ENCODE data around the gene SORCS3. TPM values are rescaled to one million over a fixed set of nuclear protein-coding genes. Genes with fewer than 3 reads are reported as not detected.

SORCS3 gene
- total RNA-seq, 4 donors from 2014 or later = 0.26 to 0.50 (median 0.41) TPM

- no peak for TF ChIP-seq EP300 (IDR thresholded peaks at IDR 0.05)
Observed at GRCh38 chr10:104676874-104677273, 35.8 kb downstream of the SORCS3 start.

GRCh38 chr10:104678658-104679057, 37.6 kb downstream of the SORCS3 start:
- Histone ChIP-seq H3K4me1 (peaks cover 0 to 10% (median 4%) of the 10 kb centered on the region in 4 donors), H3K27ac (replicated peaks in 1 of 4) (no peak overlapping the region), H3K36me3 (no peaks in the 10 kb centered on the region), H3K9me3 (peaks cover 0 to 8% (median 0%) of the 10 kb centered on the region in 4 donors), H3K27me3 (peaks cover 0 to 16% (median 0%) of the 10 kb centered on the region in 4 donors), H3K4me3 (no peak overlapping the region)
- peak; percentile 55 for DNase-seq (ENCODE audit: extremely low spot score)
- intact Hi-C loops (cut with DNase I) = no loop called here
- TF ChIP-seq POLR2A (IDR thresholded peaks at IDR 0.05; ENCODE audit: low read depth) (no peak), POLR2AphosphoS5 (IDR thresholded peaks at IDR 0.05) (no peak), EP300 (IDR thresholded peaks at IDR 0.05) (no peak), CTCF (IDR thresholded peaks at IDR 0.05) (no peak)

More at GRCh38 chr10:104676874-104677273, 35.8 kb downstream of the SORCS3 start:
- Histone ChIP-seq H3K4me1 (peaks cover 0 to 10% (median 4%) of the 10 kb centered on the region in 4 donors), H3K9me3 (peaks cover 0 to 8% (median 0%) of the 10 kb centered on the region in 4 donors), H3K36me3 (no peaks in the 10 kb centered on the region), H3K27ac (replicated peaks in 1 of 4) (no peak overlapping the region), H3K4me3 (no peak overlapping the region), H3K27me3 (peaks cover 0 to 10% (median 0%) of the 10 kb centered on the region in 4 donors)
- WGBS = 88% methylated on average over 1 of the region's 1 CpG
- DNase-seq (ENCODE audit: extremely low spot score) = peak; percentile 57
- intact Hi-C loops (cut with DNase I) = no loop called here

GRCh38 chr10:104680467-104681401, 39.6 kb downstream of the SORCS3 start:
- WGBS = 26% methylated on average over 23 of the region's 35 CpGs
- intact Hi-C loops (cut with DNase I) = no loop called here
- DNase-seq (ENCODE audit: extremely low spot score) = peak; percentile 84
- H3K27ac ChIP-seq (replicated peaks in 1 of 4) = peak overlapping the region in 1 of 4 donors; percentile 22
- peaks cover 0 to 10% (median 4%) of the 10 kb centered on the region in 4 donors for H3K4me1 ChIP-seq
- TF ChIP-seq POLR2AphosphoS5 (IDR thresholded peaks at IDR 0.05) (no peak), EP300 (IDR thresholded peaks at IDR 0.05) (no peak), CTCF (IDR thresholded peaks at IDR 0.05) (no peak), POLR2A (IDR thresholded peaks at IDR 0.05; ENCODE audit: low read depth) (no peak)
- H3K27me3 ChIP-seq = peaks cover 0 to 16% (median 0%) of the 10 kb centered on the region in 4 donors
- no peaks in the 10 kb centered on the region for H3K36me3 ChIP-seq
- H3K4me3 ChIP-seq = peak overlapping the region; percentile 26 to 52 (median 42)
- H3K9me3 ChIP-seq = peaks cover 0 to 5% (median 0%) of the 10 kb centered on the region in 4 donors

GRCh38 chr10:104681485-104681884, 40.4 kb downstream of the SORCS3 start:
- peak; percentile 50 for DNase-seq (ENCODE audit: extremely low spot score)
- peak overlapping the region; percentile 26 to 52 (median 42) for H3K4me3 ChIP-seq
- H3K4me1 ChIP-seq = peaks cover 0 to 10% (median 4%) of the 10 kb centered on the region in 4 donors
- H3K36me3 ChIP-seq = no peaks in the 10 kb centered on the region
- TF ChIP-seq POLR2A (IDR thresholded peaks at IDR 0.05; ENCODE audit: low read depth) (no peak), EP300 (IDR thresholded peaks at IDR 0.05) (no peak), CTCF (IDR thresholded peaks at IDR 0.05) (no peak), POLR2AphosphoS5 (IDR thresholded peaks at IDR 0.05) (no peak)
- no peaks in the 10 kb centered on the region for H3K9me3 ChIP-seq
- H3K27me3 ChIP-seq = peaks cover 0 to 16% (median 0%) of the 10 kb centered on the region in 4 donors
- peak overlapping the region in 1 of 4 donors; percentile 22 for H3K27ac ChIP-seq (replicated peaks in 1 of 4)
- WGBS = 83% methylated on average over 2 of the region's 2 CpGs
- intact Hi-C loops (cut with DNase I) = no loop called here

GRCh38 chr10:104683567-104683966, 42.5 kb downstream of the SORCS3 start:
- Histone ChIP-seq H3K36me3 (no peaks in the 10 kb centered on the region), H3K4me3 (no peak overlapping the region), H3K9me3 (no peaks in the 10 kb centered on the region), H3K27me3 (peaks cover 0 to 16% (median 0%) of the 10 kb centered on the region in 4 donors), H3K4me1 (peaks cover 0 to 10% (median 4%) of the 10 kb centered on the region in 4 donors), H3K27ac (replicated peaks in 1 of 4) (no peak overlapping the region)
- intact Hi-C loops (cut with DNase I) = no loop called here
- TF ChIP-seq POLR2AphosphoS5 (IDR thresholded peaks at IDR 0.05) (no peak), CTCF (IDR thresholded peaks at IDR 0.05) (no peak), EP300 (IDR thresholded peaks at IDR 0.05) (no peak), POLR2A (IDR thresholded peaks at IDR 0.05; ENCODE audit: low read depth) (no peak)
- 82% methylated on average over 1 of the region's 1 CpG for WGBS
- DNase-seq (ENCODE audit: extremely low spot score) = peak; percentile 50

Data from esophagus muscularis mucosa (tissue), 4 donors.